Nephron (organoid): ENCODE measurements around the gene HSPBAP1.

Source experiments
- H3K27ac Mint-ChIP-seq, 3 experiments: 2 replicates each; pipeline ENCODE4 v1.8.0; 2020; ENCODE audit warnings: mixed read lengths in 3 of 3, mild to moderate bottlenecking in 2 of 3, moderate library complexity in 1 of 3
- H3K27me3 Mint-ChIP-seq: 2 replicates; pipeline ENCODE4 v1.8.0; 2021; ENCODE audit warnings: low read depth, mild to moderate bottlenecking, moderate library complexity, mixed read lengths
- H3K36me3 Mint-ChIP-seq: 2 replicates; pipeline ENCODE4 v1.8.0; 2020; ENCODE audit warnings: low read depth, mixed read lengths
- H3K4me1 Mint-ChIP-seq: 2 replicates; pipeline ENCODE4 v1.8.0; 2020; ENCODE audit warnings: mixed read lengths
- H3K4me3 Mint-ChIP-seq, 3 experiments: 2 replicates each; pipeline ENCODE4 v1.8.0; 2020; ENCODE audit warnings: mild to moderate bottlenecking in 3 of 3, mixed read lengths in 3 of 3, moderate library complexity in 2 of 3
- H3K9me3 Mint-ChIP-seq: 2 replicates; pipeline ENCODE4 v1.8.0; 2020; ENCODE audit warnings: mixed read lengths
- CTCF ChIP-seq, 3 experiments: fragments of 200-600 bp; sonication (generic); IDR thresholded peaks; one replicate each; pipeline ENCODE4 v1.5.0; 2021; ENCODE audit warnings: antibody characterized with exemption in 3 of 3; ENCODE audit not compliant: unreplicated experiment in 3 of 3

The HSPBAP1 gene

GRCh38 chr3:122794779-122795673, 1.4 kb upstream of the HSPBAP1 start, which contains the start of gene SLC49A4:
TSS of gene SLC49A4 (plus strand) at chr3:122795069. CDS start at chr3:122795193, 124 bp downstream.
- Mint-ChIP-seq H3K27me3 (no peaks in the 10 kb centered on the region), H3K4me1 (peaks cover 18% of the 10 kb centered on the region), H3K36me3 (no peaks in the 10 kb centered on the region), H3K27ac (peak within 1 kb of the TSS; percentile 80 to 94 (median 92)), H3K9me3 (no peaks in the 10 kb centered on the region), H3K4me3 (peak within 1 kb of the TSS; percentile 78 to 82 (median 82))
- TF ChIP-seq CTCF (IDR thresholded peaks at IDR 0.05; ENCODE audit: unreplicated experiment in 3 of 3): no peak

GRCh38 chr3:122794483-122794778, 800 bp upstream of the HSPBAP1 start:
- Mint-ChIP-seq H3K27ac (peak overlapping the region; percentile 80 to 94 (median 92)), H3K36me3 (no peaks in the 10 kb centered on the region), H3K27me3 (no peaks in the 10 kb centered on the region), H3K9me3 (no peaks in the 10 kb centered on the region), H3K4me1 (peaks cover 18% of the 10 kb centered on the region), H3K4me3 (no peak overlapping the region)
- no peak for TF ChIP-seq CTCF (IDR thresholded peaks at IDR 0.05; ENCODE audit: unreplicated experiment in 3 of 3)

GRCh38 chr3:122789585-122790273, 3.9 kb downstream of the HSPBAP1 start:
- no peak for TF ChIP-seq CTCF (IDR thresholded peaks at IDR 0.05; ENCODE audit: unreplicated experiment in 3 of 3)
- Mint-ChIP-seq H3K27me3 (no peaks in the 10 kb centered on the region), H3K4me1 (peaks cover 6% of the 10 kb centered on the region), H3K4me3 (no peak overlapping the region), H3K36me3 (peaks cover 3% of the 10 kb centered on the region), H3K9me3 (no peaks in the 10 kb centered on the region), H3K27ac (no peak overlapping the region)

- Mint-ChIP-seq H3K27me3 (no peaks in the 10 kb centered on the region), H3K36me3 (peaks cover 8% of the 10 kb centered on the region), H3K27ac (no peak overlapping the region), H3K9me3 (no peaks in the 10 kb centered on the region), H3K4me3 (no peak overlapping the region), H3K4me1 (peaks cover 2% of the 10 kb centered on the region)
- TF ChIP-seq CTCF (IDR thresholded peaks at IDR 0.05; ENCODE audit: unreplicated experiment in 3 of 3): no peak
These were observed 5.8 kb downstream of the HSPBAP1 start for GRCh38 chr3:122787872-122788271.

GRCh38 chr3:122786066-122786465, 7.6 kb downstream of the HSPBAP1 start:
- H3K36me3 Mint-ChIP-seq: peaks cover 18% of the 10 kb centered on the region
- H3K27me3 Mint-ChIP-seq: no peaks in the 10 kb centered on the region
- no peak for TF ChIP-seq CTCF (IDR thresholded peaks at IDR 0.05; ENCODE audit: unreplicated experiment in 3 of 3)
- H3K4me1 Mint-ChIP-seq: no peaks in the 10 kb centered on the region
- H3K27ac Mint-ChIP-seq: no peak overlapping the region
- H3K9me3 Mint-ChIP-seq: peaks cover 3% of the 10 kb centered on the region
- H3K4me3 Mint-ChIP-seq: no peak overlapping the region
